Islet of Langerhans (tissue), 1 donor: ENCODE data around the gene TMEM259.

Experiments used
- FAIRE-seq: peaks from one replicate; lab custom pipeline; 2011; peaks lifted over from hg19 to GRCh38; lab: Jason Lieb, UNC

TMEM259 gene

DNA sequence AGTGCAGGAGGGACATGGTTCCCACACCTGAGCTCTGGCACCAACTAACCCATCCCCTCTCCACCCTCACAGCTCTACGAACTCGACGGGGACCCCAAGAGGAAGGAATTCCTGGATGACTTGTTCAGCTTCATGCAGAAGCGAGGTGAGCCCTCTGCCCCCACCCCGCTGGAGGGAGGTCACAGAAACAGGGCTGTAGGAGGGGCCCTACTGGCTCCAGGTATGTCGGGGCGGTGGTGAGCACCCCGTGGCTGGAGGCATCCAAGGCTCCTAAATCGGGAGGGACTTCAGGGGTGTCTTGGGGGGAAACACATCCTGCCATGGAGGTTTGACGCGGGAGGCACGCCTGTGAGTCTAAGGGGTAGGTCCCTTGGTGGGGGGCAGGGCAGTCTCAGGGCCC, 60.9 kb downstream of the TMEM259 start:
- no peak for FAIRE-seq
